ENCODE results near the gene POLRMT. TPM values are rescaled to one million over a fixed set of nuclear protein-coding genes. Genes with fewer than 3 reads are reported as not detected.

The POLRMT gene
- total and polyA plus RNA-seq, 8 donors = 28.5 to 44.7 (median 39.7) TPM

DNA sequence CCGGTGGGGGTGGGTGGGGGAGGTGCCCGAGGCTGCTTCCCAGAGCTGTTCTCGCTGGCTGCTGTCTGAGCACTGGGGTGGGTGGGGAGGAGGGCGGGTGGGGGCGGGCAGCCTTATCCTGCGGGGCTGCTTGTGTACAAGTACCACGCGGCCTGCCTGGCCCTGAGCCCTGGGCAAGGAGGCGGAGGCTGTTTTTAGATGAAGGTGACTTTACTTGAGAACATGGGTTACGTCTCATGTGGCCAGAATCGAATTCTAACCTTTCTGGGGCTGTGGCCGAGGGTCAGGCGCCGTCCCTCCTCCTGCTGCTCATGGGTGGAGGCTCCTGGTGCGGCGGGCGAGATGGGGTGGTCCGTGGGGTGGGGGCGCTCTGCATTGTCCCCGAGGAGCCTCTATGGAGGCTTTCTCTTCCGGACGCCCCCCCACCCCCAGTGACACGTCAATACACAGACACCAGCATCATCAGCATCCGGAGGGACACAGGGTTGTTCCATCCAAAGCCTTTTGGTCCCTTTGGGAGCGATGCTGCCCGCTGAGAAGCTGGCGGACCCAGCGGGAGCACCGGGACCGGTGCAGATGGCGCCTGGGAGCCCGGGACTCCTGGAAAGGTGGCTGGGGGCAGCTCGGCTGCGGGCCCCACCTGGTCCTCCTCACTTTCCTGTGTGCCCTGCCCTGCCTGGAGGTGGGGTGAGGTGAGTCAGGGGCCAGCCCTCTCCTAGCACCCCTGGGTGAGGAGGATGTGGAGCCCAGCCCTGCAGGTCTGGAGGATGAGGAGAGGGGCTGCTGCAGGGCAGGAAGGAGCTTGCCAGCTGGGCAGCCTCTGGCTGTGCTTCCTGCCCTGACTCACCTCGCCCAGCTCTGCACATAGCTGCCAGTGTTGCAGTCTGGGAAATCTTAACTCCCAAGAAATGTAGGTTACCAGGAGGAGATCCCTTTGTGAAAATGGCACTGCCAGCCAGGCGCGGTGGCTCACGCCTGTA, 57.5 kb downstream of the POLRMT start:
- TF ChIP-seq, protein P1, sequence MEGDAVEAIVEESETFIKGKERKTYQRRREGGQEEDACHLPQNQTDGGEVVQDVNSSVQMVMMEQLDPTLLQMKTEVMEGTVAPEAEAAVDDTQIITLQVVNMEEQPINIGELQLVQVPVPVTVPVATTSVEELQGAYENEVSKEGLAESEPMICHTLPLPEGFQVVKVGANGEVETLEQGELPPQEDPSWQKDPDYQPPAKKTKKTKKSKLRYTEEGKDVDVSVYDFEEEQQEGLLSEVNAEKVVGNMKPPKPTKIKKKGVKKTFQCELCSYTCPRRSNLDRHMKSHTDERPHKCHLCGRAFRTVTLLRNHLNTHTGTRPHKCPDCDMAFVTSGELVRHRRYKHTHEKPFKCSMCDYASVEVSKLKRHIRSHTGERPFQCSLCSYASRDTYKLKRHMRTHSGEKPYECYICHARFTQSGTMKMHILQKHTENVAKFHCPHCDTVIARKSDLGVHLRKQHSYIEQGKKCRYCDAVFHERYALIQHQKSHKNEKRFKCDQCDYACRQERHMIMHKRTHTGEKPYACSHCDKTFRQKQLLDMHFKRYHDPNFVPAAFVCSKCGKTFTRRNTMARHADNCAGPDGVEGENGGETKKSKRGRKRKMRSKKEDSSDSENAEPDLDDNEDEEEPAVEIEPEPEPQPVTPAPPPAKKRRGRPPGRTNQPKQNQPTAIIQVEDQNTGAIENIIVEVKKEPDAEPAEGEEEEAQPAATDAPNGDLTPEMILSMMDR (IDR thresholded peaks at IDR 0.05) = no peak
- DNase-seq = peak in 2 of 4 donors; percentile 42 to 67
- H3K27ac ChIP-seq = no peak overlapping the region
- intact Hi-C loops (cut with DNase I) = no loop called here
- H3K4me3 ChIP-seq = no peak overlapping the region
- no peaks in the 10 kb centered on the region for H3K27me3 ChIP-seq
- H3K4me1 ChIP-seq = peaks cover 16 to 47% of the 10 kb centered on the region in 2 donors
- H3K36me3 ChIP-seq = peaks cover 0 to 35% of the 10 kb centered on the region in 2 donors
- no peak for ATAC-seq
- H3K9me3 ChIP-seq = no peaks in the 10 kb centered on the region

- intact Hi-C loops (cut with DNase I) = no loop called here
- no peaks in the 10 kb centered on the region for H3K9me3 ChIP-seq
- TF ChIP-seq, protein P1 (IDR thresholded peaks at IDR 0.05) = no peak
- peak overlapping the region in 1 of 2 donors; percentile 13 for H3K4me3 ChIP-seq
- H3K27me3 ChIP-seq = no peaks in the 10 kb centered on the region
- peaks cover 16 to 48% of the 10 kb centered on the region in 2 donors for H3K4me1 ChIP-seq
- peaks cover 0 to 26% of the 10 kb centered on the region in 2 donors for H3K36me3 ChIP-seq
- no peak overlapping the region for H3K27ac ChIP-seq
- ATAC-seq = peak; percentile 2
- DNase-seq = peak in 1 of 4 donors; percentile 80
These were observed 58.4 kb downstream of the POLRMT start for GRCh38 chr19:574658-575526.

GRCh38 chr19:573519-573825, 59.9 kb downstream of the POLRMT start:
- Histone ChIP-seq H3K27ac (peak overlapping the region in 1 of 2 donors; percentile 73), H3K9me3 (no peaks in the 10 kb centered on the region), H3K4me1 (peaks cover 16 to 48% of the 10 kb centered on the region in 2 donors), H3K36me3 (peaks cover 0 to 13% of the 10 kb centered on the region in 2 donors), H3K27me3 (no peaks in the 10 kb centered on the region), H3K4me3 (peak overlapping the region; percentile 87 to 95)
- TF ChIP-seq, protein P1 (IDR thresholded peaks at IDR 0.05) = no peak
- intact Hi-C loops (cut with DNase I) = no loop called here
- ATAC-seq (no peak), DNase-seq (no peak)

DNA sequence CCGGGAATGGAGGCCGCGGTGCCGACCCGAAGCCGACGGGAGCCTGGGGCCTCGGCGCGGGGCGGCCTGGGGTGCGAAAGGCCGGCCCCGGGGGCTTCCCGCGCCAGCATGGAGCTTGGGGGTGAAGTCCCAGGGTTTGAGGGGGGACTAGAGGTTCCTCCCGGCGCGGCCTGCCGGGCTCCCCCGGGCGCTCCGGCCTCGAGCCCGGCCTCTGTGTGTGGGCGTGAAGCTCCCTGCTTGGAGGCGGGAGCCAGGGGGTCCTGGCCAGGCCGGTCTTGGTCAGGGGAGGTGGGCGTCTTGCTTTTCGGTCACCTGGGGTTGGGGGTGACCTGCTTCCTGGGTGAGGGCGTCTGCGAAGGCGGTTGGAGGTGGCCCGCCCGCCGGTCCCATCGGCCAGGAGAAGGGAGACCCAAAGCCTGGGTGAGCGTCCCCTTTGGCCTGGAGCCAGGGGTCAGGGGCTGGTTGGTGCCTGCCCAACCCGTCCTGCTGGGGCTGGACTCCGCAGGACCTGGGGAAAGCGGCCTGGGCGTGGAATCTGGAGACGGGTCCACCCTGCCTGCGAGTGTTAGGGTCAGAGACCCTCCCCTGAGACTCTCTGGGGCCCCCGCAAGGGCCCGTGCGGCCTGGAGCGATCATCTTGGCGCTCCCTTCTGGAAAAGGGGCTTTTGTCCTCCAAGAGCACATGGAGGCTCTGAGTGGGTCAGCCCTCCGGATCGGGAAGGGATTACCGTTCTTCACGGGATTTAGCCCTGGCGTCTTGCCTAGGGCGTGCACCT, 60.4 kb downstream of the POLRMT start:
- H3K27ac ChIP-seq = peak overlapping the region; percentile 73 to 93
- TF ChIP-seq, protein P1 (IDR thresholded peaks at IDR 0.05) = no peak
- H3K36me3 ChIP-seq = peaks cover 0 to 9% of the 10 kb centered on the region in 2 donors
- peak overlapping the region; percentile 87 to 95 for H3K4me3 ChIP-seq
- ATAC-seq = peak; percentile 8
- peaks cover 16 to 48% of the 10 kb centered on the region in 2 donors for H3K4me1 ChIP-seq
- H3K9me3 ChIP-seq = no peaks in the 10 kb centered on the region
- peak in 3 of 4 donors; percentile 53 to 85 (median 67) for DNase-seq
- H3K27me3 ChIP-seq = no peaks in the 10 kb centered on the region
- intact Hi-C loops (cut with DNase I) = no loop called here

All from left lung (tissue), 10 donors.